ENCODE results near the gene ITGA1.

ITGA1 gene

DNA sequence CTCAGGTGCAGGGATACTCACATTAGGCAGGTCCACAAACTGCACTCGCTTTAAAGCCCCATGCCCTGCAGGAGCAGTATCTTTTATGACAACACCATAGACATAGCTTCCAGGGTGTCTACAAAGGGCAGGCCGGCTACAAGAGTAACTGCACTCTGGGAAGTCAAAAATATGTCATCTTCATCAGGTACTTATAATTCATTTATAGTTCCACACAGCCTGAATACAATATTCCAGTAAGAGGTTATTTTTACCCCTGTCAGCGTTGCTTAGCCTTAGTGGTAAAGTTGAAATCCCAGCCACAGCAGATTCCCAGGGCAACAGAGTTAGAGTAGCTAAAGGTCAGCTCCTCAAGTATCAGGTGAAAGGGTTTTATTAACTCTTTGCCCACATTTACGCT, 119.1 kb downstream of the ITGA1 start:
- peaks cover 6% of the 10 kb centered on the region; the same call in 1 of the 2 replicates for H3K4me1 ChIP-seq (ENCODE audit: control insufficient read depth, insufficient read depth, low read length)
- H3K4me3 ChIP-seq (ENCODE audit: low read depth, low read length): no peak overlapping the region
- TF ChIP-seq RBAK (tag by site-specific recombination; IDR thresholded peaks at IDR 0.05) (no peak), YY1 (tag by site-specific recombination; IDR thresholded peaks at IDR 0.05) (no peak), ZNF544 (tag by site-specific recombination; IDR thresholded peaks at IDR 0.05) (no peak), ZNF302 (tag by site-specific recombination; IDR thresholded peaks at IDR 0.05; ENCODE audit: low read depth) (no peak), GLIS1 (tag by site-specific recombination; IDR thresholded peaks at IDR 0.05) (no peak), ZNF2 (tag by site-specific recombination; IDR thresholded peaks at IDR 0.05) (no peak), MZF1 (tag by site-specific recombination; IDR thresholded peaks at IDR 0.05; ENCODE audit: borderline replicate concordance) (no peak), ZNF571 (tag by site-specific recombination; IDR thresholded peaks at IDR 0.05) (no peak), ZNF621 (tag by site-specific recombination; IDR thresholded peaks at IDR 0.05) (no peak), ZNF473 (tag by site-specific recombination; IDR thresholded peaks at IDR 0.05) (no peak), ZNF354C (tag by site-specific recombination; IDR thresholded peaks at IDR 0.05; ENCODE audit: borderline replicate concordance, low read depth) (no peak), ZNF433 (tag by site-specific recombination; IDR thresholded peaks at IDR 0.05; ENCODE audit: low read depth) (no peak), ZNF221 (tag by site-specific recombination; IDR thresholded peaks at IDR 0.05; ENCODE audit: borderline replicate concordance) (no peak), GLI2 (tag by site-specific recombination; IDR thresholded peaks at IDR 0.05; ENCODE audit: borderline replicate concordance, low read depth) (no peak), ZNF138 (tag by site-specific recombination; IDR thresholded peaks at IDR 0.05; ENCODE audit: borderline replicate concordance) (no peak), ZNF211 (tag by site-specific recombination; IDR thresholded peaks at IDR 0.05; ENCODE audit: low read depth) (no peak), ZNF239 (tag by site-specific recombination; IDR thresholded peaks at IDR 0.05) (no peak)
- TF ChIP-seq, protein P1, sequence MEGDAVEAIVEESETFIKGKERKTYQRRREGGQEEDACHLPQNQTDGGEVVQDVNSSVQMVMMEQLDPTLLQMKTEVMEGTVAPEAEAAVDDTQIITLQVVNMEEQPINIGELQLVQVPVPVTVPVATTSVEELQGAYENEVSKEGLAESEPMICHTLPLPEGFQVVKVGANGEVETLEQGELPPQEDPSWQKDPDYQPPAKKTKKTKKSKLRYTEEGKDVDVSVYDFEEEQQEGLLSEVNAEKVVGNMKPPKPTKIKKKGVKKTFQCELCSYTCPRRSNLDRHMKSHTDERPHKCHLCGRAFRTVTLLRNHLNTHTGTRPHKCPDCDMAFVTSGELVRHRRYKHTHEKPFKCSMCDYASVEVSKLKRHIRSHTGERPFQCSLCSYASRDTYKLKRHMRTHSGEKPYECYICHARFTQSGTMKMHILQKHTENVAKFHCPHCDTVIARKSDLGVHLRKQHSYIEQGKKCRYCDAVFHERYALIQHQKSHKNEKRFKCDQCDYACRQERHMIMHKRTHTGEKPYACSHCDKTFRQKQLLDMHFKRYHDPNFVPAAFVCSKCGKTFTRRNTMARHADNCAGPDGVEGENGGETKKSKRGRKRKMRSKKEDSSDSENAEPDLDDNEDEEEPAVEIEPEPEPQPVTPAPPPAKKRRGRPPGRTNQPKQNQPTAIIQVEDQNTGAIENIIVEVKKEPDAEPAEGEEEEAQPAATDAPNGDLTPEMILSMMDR (tag by site-specific recombination; IDR thresholded peaks at IDR 0.05): no peak
- TF ChIP-seq, protein P2, sequence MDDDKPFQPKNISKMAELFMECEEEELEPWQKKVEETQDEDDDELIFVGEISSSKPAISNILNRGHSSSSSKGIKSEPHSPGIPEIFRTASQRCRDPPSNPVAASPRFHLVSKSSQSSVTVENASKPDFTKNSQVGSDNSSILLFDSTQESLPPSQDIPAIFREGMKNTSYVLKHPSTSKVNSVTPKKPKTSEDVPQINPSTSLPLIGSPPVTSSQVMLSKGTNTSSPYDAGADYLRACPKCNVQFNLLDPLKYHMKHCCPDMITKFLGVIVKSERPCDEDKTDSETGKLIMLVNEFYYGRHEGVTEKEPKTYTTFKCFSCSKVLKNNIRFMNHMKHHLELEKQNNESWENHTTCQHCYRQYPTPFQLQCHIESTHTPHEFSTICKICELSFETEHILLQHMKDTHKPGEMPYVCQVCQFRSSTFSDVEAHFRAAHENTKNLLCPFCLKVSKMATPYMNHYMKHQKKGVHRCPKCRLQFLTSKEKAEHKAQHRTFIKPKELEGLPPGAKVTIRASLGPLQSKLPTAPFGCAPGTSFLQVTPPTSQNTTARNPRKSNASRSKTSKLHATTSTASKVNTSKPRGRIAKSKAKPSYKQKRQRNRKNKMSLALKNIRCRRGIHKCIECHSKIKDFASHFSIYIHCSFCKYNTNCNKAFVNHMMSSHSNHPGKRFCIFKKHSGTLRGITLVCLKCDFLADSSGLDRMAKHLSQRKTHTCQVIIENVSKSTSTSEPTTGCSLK (tag by site-specific recombination; IDR thresholded peaks at IDR 0.05): no peak
- TF ChIP-seq, protein P3, sequence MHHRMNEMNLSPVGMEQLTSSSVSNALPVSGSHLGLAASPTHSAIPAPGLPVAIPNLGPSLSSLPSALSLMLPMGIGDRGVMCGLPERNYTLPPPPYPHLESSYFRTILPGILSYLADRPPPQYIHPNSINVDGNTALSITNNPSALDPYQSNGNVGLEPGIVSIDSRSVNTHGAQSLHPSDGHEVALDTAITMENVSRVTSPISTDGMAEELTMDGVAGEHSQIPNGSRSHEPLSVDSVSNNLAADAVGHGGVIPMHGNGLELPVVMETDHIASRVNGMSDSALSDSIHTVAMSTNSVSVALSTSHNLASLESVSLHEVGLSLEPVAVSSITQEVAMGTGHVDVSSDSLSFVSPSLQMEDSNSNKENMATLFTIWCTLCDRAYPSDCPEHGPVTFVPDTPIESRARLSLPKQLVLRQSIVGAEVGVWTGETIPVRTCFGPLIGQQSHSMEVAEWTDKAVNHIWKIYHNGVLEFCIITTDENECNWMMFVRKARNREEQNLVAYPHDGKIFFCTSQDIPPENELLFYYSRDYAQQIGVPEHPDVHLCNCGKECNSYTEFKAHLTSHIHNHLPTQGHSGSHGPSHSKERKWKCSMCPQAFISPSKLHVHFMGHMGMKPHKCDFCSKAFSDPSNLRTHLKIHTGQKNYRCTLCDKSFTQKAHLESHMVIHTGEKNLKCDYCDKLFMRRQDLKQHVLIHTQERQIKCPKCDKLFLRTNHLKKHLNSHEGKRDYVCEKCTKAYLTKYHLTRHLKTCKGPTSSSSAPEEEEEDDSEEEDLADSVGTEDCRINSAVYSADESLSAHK (tag by site-specific recombination; IDR thresholded peaks at IDR 0.05): no peak
- no peak overlapping the region for H3K27ac ChIP-seq (ENCODE audit: extremely low read depth, low read depth, low read length)
- ChIA-PET POLR2A (no interaction called here), CTCF (interaction anchor here (0.6 to 1.5 kb wide), 6 partner anchors 9 to 330 kb away, joined by 3 to 5 read pairs (median 3); no protein-coding TSS in a partner anchor)
- H3K36me3 ChIP-seq (ENCODE audit: control insufficient read depth in 2 of 2, insufficient read depth in 1 of 2, low read length in 2 of 2): no peaks in the 10 kb centered on the region; a peak in 1 of 3 replicates
- no peaks in the 10 kb centered on the region for H3K9me3 ChIP-seq (ENCODE audit: control insufficient read depth, insufficient read depth, low read depth, low read length)

DNA sequence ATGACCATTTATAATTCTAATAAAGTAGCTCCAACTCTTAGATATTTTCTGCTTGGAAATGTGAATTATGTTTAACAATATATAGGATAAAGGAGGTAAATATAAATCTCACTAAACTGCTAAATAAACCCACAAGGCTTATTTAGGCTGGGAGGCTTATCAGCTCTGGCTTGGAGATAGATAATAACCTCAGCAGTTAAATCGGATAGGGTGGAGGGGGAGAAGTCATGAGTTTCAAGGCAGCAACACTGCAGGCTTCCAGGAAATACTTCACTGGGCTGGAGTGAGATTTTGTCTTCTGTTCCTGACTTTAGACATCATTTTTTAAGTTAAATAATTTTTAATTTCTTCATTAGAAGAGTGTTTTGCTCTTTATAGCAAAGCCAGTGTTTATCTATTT, 121.5 kb downstream of the ITGA1 start:
- Histone ChIP-seq H3K36me3 (ENCODE audit: control insufficient read depth in 2 of 2, insufficient read depth in 1 of 2, low read length in 2 of 2) (no peaks in the 10 kb centered on the region), H3K4me1 (ENCODE audit: control insufficient read depth, insufficient read depth, low read length) (peaks cover 6% of the 10 kb centered on the region; the same call in 1 of the 2 replicates), H3K27ac (ENCODE audit: extremely low read depth, low read depth, low read length) (no peak overlapping the region), H3K9me3 (ENCODE audit: control insufficient read depth, insufficient read depth, low read depth, low read length) (no peaks in the 10 kb centered on the region), H3K4me3 (ENCODE audit: low read depth, low read length) (no peak overlapping the region)
- ChIA-PET CTCF (interaction anchor here (0.9 to 1.7 kb wide), 4 partner anchors 8 to 122 kb away, joined by 3 to 8 read pairs (median 4); partner anchors contain the start of genes ITGA1 and PELO), POLR2A (interaction anchor here (0.6 kb wide), 1 partner anchor 967 kb away, joined by 3 read pairs; no protein-coding TSS in a partner anchor)
- no peak for TF ChIP-seq SCRT2 (tag by site-specific recombination; IDR thresholded peaks at IDR 0.05)
- TF ChIP-seq, protein P4, sequence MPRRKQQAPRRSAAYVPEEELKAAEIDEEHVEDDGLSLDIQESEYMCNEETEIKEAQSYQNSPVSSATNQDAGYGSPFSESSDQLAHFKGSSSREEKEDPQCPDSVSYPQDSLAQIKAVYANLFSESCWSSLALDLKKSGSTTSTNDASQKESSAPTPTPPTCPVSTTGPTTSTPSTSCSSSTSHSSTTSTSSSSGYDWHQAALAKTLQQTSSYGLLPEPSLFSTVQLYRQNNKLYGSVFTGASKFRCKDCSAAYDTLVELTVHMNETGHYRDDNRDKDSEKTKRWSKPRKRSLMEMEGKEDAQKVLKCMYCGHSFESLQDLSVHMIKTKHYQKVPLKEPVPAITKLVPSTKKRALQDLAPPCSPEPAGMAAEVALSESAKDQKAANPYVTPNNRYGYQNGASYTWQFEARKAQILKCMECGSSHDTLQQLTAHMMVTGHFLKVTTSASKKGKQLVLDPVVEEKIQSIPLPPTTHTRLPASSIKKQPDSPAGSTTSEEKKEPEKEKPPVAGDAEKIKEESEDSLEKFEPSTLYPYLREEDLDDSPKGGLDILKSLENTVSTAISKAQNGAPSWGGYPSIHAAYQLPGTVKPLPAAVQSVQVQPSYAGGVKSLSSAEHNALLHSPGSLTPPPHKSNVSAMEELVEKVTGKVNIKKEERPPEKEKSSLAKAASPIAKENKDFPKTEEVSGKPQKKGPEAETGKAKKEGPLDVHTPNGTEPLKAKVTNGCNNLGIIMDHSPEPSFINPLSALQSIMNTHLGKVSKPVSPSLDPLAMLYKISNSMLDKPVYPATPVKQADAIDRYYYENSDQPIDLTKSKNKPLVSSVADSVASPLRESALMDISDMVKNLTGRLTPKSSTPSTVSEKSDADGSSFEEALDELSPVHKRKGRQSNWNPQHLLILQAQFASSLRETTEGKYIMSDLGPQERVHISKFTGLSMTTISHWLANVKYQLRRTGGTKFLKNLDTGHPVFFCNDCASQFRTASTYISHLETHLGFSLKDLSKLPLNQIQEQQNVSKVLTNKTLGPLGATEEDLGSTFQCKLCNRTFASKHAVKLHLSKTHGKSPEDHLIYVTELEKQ (tag by site-specific recombination; IDR thresholded peaks at IDR 0.05; ENCODE audit: borderline replicate concordance): no peak
- no peak for TF ChIP-seq ZNF138 (tag by site-specific recombination; IDR thresholded peaks at IDR 0.05; ENCODE audit: borderline replicate concordance)
- no peak for TF ChIP-seq ZNF184 (tag by site-specific recombination; IDR thresholded peaks at IDR 0.05)
- TF ChIP-seq, protein P5, sequence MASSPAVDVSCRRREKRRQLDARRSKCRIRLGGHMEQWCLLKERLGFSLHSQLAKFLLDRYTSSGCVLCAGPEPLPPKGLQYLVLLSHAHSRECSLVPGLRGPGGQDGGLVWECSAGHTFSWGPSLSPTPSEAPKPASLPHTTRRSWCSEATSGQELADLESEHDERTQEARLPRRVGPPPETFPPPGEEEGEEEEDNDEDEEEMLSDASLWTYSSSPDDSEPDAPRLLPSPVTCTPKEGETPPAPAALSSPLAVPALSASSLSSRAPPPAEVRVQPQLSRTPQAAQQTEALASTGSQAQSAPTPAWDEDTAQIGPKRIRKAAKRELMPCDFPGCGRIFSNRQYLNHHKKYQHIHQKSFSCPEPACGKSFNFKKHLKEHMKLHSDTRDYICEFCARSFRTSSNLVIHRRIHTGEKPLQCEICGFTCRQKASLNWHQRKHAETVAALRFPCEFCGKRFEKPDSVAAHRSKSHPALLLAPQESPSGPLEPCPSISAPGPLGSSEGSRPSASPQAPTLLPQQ (tag by site-specific recombination; IDR thresholded peaks at IDR 0.05): no peak
- TF ChIP-seq ZNF350 (tag by site-specific recombination; IDR thresholded peaks at IDR 0.05): no peak
